Peyer's patch (tissue), 4 donors: Measurements from ENCODE around the gene MBNL2.

ENCODE experiments used
- CTCF ChIP-seq, 6 experiments: fragments of 450-650 bp in 4 of 6; fragments of 200-600 bp in 2 of 6; sonication (generic) in 1 of 6; IDR thresholded peaks; one replicate each; pipeline ENCODE4 v1.5.1; 2017 to 2019; ENCODE audit warnings: antibody characterized with exemption in 6 of 6, mild to moderate bottlenecking in 3 of 6, moderate library complexity in 1 of 6
- POLR2A ChIP-seq, 2 donors: fragments of 450-650 bp; IDR thresholded peaks; one replicate each; pipeline ENCODE4 v1.5.1; 2017; ENCODE audit warnings: antibody characterized with exemption in 2 of 2, mild to moderate bottlenecking in 2 of 2, moderate library complexity in 2 of 2

GRCh38 chr13:97255515-97256021, 33.4 kb downstream of the MBNL2 start:
- no peak for TF ChIP-seq CTCF (IDR thresholded peaks at IDR 0.05)
- TF ChIP-seq POLR2A (IDR thresholded peaks at IDR 0.05), result no peak
